Adrenal gland (tissue), 19 donors: ENCODE results near the gene ICOSLG. TPM values are rescaled to one million over a fixed set of nuclear protein-coding genes. Genes with fewer than 3 reads are reported as not detected.
"Not testable (repeated sequence)": the region's sequence is repeated elsewhere in the genome, so short reads cannot be mapped to it uniquely, and the experiment has no call there.

Source experiments
- DNase-seq, 7 donors: peaks; one replicate each; pipeline ENCODE4 v3.0.0-alpha.2; 2019 to 2020
- H3K27ac ChIP-seq, 5 donors: fragments of 200-600 bp; sonication (generic) in 4 of 5; 1 replicate in 3 of 5; 2 replicates in 2 of 5; pipeline versions ENCODE4 v1.5.1 to v1.8.0; 2016 to 2020; ENCODE audit warnings: mild to moderate bottlenecking in 1 of 5
- H3K27me3 ChIP-seq: fragments of 200-600 bp; 2 replicates; pipeline ENCODE4 v1.8.0; 2021
- H3K36me3 ChIP-seq, 2 donors: fragments of 200-600 bp; replicated peaks in 1 of 2; 1 replicate in 1 of 2; 2 replicates in 1 of 2; pipeline versions ENCODE4 v1.5.1 to v1.8.0; 2018 to 2022
- H3K4me1 ChIP-seq, 2 donors: fragments of 200-600 bp; replicated peaks in 1 of 2; 1 replicate in 1 of 2; 2 replicates in 1 of 2; pipeline versions ENCODE4 v1.5.1 to v1.8.0; 2018 to 2021
- H3K4me3 ChIP-seq, 4 donors: fragments of 200-600 bp; sonication (generic) in 3 of 4; one replicate each; pipeline ENCODE4 v1.5.1; 2016 to 2018
- H3K9me3 ChIP-seq, 3 donors: fragments of 200-600 bp; sonication (generic) in 1 of 3; replicated peaks in 1 of 3; 1 replicate in 2 of 3; 2 replicates in 1 of 3; pipeline versions ENCODE4 v1.5.1 to v1.8.0; 2016 to 2021
- POLR2A ChIP-seq, 2 donors: fragments of 450-650 bp; IDR thresholded peaks; one replicate each; pipeline ENCODE4 v1.6.1; 2017; ENCODE audit warnings: antibody characterized with exemption in 2 of 2, mild to moderate bottlenecking in 2 of 2, moderate library complexity in 1 of 2
- WGBS, 4 donors: extraction: QIAGEN DNeasy Blood & Tissue Kit in 2 of 4; methylation state at CpG; one replicate each; pipeline versions ENCODE4 v1.1.5 to v1.1.7; 2013 to 2017; 5-methylcytosine and 5-hydroxymethylcytosine counted together
- intact Hi-C, 2 donors: fragments of 100-400 bp; cut with DNase I; formaldehyde crosslinking; loops; one replicate each; pipeline versions ENCODE4 v1.14.1 to v1.15.0; 2022 to 2023
- long read RNA-seq, 10 donors: library from polyadenylated mRNA in 3 of 10; unstranded in 2 of 10; stranded (forward) in 1 of 10; transcript quantifications; one replicate each; pipeline ENCODE4 v2.0.0 and lab custom pipeline, GENCODE V29; 2021 to 2026
- polyA plus RNA-seq, 3 donors: library from polyadenylated mRNA; stranded (reverse); fragments of 200-250 nt in 2 of 3; fragments of 350-450 nt in 1 of 3; fragmentation: Illumina TruSeq in 1 of 3; extraction: RNeasy Lipid Tissue Mini Kit (QIAGEN cat#74804) in 1 of 3; gene quantifications; one replicate each; pipeline ENCODE4 v1.2.3, GENCODE V29; 2013 to 2014
- total RNA-seq, 9 donors: library from RNA; depleted of rRNA in 4 of 9; stranded (reverse); fragments of >200 nt in 4 of 9; fragments of 120-200 nt in 1 of 9; fragmentation: NEBNext Ultra II Directional in 1 of 9; extraction: Animal tissue kit (Norgen Biotek cat#: 25700) in 1 of 9; gene quantifications; one replicate each; pipeline versions ENCODE4 v1.1.0 to v1.2.4, GENCODE V29; 2013 to 2023
- TF ChIP-seq, protein P1 (sequence below), 6 experiments: fragments of 450-650 bp in 4 of 6; fragments of 200-600 bp in 2 of 6; sonication (generic) in 1 of 6; IDR thresholded peaks; 1 replicate in 5 of 6; 2 replicates in 1 of 6; pipeline versions ENCODE4 v1.5.1 to v1.8.0; 2016 to 2021; ENCODE audit warnings: antibody characterized with exemption in 6 of 6, mild to moderate bottlenecking in 2 of 6, moderate library complexity in 1 of 6
- donor health status: healthy with polysubstance abuse.
- donor health status: Bipolar disorder and iron deficiency.
- donor health status: DM: yes; HTN: yes; CAD: no.
- donor health status: DM: no; HTN: no; CAD: no.
- donor health status: DM: no; HTN: no; CAD: no.
- donor health status: DM: yes; HTN: yes; CAD: no.

ICOSLG gene, protein sequence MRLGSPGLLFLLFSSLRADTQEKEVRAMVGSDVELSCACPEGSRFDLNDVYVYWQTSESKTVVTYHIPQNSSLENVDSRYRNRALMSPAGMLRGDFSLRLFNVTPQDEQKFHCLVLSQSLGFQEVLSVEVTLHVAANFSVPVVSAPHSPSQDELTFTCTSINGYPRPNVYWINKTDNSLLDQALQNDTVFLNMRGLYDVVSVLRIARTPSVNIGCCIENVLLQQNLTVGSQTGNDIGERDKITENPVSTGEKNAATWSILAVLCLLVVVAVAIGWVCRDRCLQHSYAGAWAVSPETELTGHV
- total RNA-seq (1 to 10 TPM in 7 of 9 donors, under 1 TPM in 2; 0.11 to 4.0 (median 1.8) TPM), polyA plus RNA-seq (1 to 10 TPM; 1.1 to 1.8 (median 1.4) TPM)
- long read RNA-seq, donor 1 = 0 reads
- long read RNA-seq, donor 2 = 0 reads
- long read RNA-seq, donor 3 = 0 reads
- long read RNA-seq, donor 4 = 0 reads
- long read RNA-seq, donor 5 = 0 reads
- long read RNA-seq, donor 6, partial matches to known transcripts = 0 of 1 reads
- long read RNA-seq, donor 6, other reads (novel, unspliced or antisense) = 0 of 1 reads
- long read RNA-seq, donor 7 = 0 reads
- long read RNA-seq, donor 8 = 0 reads
- long read RNA-seq, donor 9 = 0 reads
- long read RNA-seq, donor 10 = 0 reads

DNA sequence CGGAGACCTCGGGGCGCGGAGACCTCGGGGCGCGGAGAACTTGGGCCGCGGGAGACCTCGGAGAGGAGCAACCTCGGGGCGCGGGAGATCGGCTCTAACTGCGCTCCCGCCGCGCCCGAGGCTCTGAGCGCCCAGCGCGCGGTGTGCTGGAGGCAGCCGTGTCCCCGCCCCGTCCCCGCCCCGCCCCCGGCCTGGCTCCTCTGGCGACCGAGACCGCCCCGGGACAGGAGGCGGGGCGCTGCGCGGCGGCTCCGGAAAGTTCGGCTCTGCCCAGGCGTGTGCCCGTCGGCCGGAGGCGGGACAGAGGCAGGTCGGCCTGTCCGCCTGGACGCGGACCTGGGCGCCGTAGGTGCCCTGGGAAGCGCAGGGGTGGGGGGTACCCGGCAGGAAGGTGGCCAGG, at the start of gene ICOSLG:
Gene ICOSLG, minus strand, starts transcription at position 102 of the 400 bp plus-strand sequence. CDS start 126 bp downstream, outside the sequence.
- H3K27ac ChIP-seq = not testable (repeated sequence)

DNA sequence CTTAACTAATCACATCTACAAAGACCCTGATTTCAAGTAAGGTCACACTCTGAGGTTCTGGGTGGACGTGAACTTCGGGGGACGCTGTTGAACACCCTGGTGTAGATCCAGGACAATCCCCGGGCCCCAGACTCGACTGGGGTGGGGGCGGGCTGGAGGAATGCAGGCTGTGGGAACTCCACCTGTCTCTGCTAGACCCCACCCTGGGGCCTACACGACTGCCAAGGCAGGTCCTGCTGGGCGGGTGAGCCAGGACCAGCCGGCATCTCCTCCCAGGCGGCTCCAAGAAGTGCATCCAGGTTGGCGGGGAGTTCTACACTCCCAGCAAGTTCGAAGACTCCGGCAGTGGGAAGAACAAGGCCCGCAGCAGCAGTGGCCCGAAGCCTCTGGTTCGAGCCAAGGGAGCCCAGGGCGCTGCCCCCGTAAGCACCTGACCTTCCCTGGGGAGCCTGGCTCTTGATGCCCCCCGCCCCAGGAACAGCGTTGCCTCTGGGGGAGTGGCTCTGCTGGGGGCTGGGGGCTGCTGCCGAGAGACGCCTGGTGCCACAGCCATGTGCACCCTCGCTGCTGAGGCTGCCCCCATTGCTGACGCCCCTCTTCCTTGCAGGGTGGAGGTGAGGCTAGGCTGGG, 48.8 kb upstream of the ICOSLG start:
- DNase-seq = no peak
- H3K4me3 ChIP-seq = no peak overlapping the region
- peaks cover 0 to 6% of the 10 kb centered on the region in 2 donors for H3K4me1 ChIP-seq
- no peaks in the 10 kb centered on the region for H3K36me3 ChIP-seq
- H3K9me3 ChIP-seq = no peaks in the 10 kb centered on the region
- H3K27ac ChIP-seq = no peak overlapping the region
- TF ChIP-seq POLR2A (IDR thresholded peaks at IDR 0.05) = no peak
- TF ChIP-seq, protein P1, sequence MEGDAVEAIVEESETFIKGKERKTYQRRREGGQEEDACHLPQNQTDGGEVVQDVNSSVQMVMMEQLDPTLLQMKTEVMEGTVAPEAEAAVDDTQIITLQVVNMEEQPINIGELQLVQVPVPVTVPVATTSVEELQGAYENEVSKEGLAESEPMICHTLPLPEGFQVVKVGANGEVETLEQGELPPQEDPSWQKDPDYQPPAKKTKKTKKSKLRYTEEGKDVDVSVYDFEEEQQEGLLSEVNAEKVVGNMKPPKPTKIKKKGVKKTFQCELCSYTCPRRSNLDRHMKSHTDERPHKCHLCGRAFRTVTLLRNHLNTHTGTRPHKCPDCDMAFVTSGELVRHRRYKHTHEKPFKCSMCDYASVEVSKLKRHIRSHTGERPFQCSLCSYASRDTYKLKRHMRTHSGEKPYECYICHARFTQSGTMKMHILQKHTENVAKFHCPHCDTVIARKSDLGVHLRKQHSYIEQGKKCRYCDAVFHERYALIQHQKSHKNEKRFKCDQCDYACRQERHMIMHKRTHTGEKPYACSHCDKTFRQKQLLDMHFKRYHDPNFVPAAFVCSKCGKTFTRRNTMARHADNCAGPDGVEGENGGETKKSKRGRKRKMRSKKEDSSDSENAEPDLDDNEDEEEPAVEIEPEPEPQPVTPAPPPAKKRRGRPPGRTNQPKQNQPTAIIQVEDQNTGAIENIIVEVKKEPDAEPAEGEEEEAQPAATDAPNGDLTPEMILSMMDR (IDR thresholded peaks at IDR 0.05) = no peak
- WGBS, 4 donors = 80 to 93% (median 87%) methylated on average over 5 to 24 of the region's 24 CpGs
- intact Hi-C loops = no loop called here
- H3K27me3 ChIP-seq = peaks cover 18% of the 10 kb centered on the region

More for the DNA sequence above, at the start of gene ICOSLG:
- WGBS, 4 donors = no CpG with 5 or more reads among the region's 53 CpGs
- H3K9me3 ChIP-seq, H3K4me1 ChIP-seq, H3K27me3 ChIP-seq, DNase-seq, intact Hi-C loops, H3K36me3 ChIP-seq, H3K4me3 ChIP-seq: not testable (repeated sequence)

DNA sequence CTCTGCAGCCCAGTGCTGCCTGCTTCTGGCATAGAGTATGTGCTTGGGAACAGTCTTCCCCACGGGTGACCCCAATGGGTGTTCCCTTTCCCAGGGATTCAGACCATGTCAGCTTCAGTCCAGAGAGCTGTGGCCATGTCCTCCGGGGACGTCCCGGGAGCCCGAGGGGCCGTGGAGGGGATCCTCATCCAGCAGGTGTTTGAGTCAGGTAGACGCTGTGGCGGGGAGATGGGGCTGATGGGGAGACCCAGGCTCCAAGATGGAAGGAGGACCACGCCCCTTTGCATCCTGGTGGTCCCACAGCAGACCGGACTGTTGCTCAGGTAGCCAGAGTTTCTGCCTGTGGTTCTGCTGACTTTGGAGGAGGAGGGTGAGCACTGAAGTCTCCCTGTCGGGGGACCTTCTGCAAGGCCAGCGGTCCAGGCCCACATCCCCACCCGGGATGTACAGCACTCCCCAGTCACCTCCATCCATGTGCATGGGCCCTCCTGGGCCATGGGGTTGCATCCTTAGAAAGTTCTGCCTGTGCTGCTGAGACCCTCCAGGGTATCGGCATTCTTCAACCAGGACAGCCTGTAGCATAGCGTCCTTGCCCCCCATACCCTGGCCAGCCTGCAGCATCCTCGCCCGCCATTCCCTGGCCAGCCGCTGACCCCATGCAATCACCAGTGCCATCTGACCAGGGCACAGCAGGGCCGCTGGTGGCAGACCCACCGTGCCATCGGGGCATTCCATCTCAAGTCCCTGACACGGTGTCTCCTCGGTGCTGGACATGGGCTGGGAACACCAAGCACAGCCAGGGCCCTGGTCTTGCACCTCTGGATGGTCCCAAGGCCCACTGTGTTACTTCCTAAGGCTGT, 47.7 kb upstream of the ICOSLG start:
- TF ChIP-seq, protein P1 (IDR thresholded peaks at IDR 0.05) = no peak
- TF ChIP-seq POLR2A (IDR thresholded peaks at IDR 0.05) = no peak
- intact Hi-C loops = no loop called here
- peaks cover 18% of the 10 kb centered on the region for H3K27me3 ChIP-seq
- no peaks in the 10 kb centered on the region for H3K9me3 ChIP-seq
- DNase-seq = no peak
- no peak overlapping the region for H3K27ac ChIP-seq
- 81 to 91% (median 87%) methylated on average over 6 to 23 of the region's 23 CpGs for WGBS, 4 donors
- H3K4me1 ChIP-seq = peaks cover 0 to 6% of the 10 kb centered on the region in 2 donors
- H3K4me3 ChIP-seq = no peak overlapping the region
- no peaks in the 10 kb centered on the region for H3K36me3 ChIP-seq

DNA sequence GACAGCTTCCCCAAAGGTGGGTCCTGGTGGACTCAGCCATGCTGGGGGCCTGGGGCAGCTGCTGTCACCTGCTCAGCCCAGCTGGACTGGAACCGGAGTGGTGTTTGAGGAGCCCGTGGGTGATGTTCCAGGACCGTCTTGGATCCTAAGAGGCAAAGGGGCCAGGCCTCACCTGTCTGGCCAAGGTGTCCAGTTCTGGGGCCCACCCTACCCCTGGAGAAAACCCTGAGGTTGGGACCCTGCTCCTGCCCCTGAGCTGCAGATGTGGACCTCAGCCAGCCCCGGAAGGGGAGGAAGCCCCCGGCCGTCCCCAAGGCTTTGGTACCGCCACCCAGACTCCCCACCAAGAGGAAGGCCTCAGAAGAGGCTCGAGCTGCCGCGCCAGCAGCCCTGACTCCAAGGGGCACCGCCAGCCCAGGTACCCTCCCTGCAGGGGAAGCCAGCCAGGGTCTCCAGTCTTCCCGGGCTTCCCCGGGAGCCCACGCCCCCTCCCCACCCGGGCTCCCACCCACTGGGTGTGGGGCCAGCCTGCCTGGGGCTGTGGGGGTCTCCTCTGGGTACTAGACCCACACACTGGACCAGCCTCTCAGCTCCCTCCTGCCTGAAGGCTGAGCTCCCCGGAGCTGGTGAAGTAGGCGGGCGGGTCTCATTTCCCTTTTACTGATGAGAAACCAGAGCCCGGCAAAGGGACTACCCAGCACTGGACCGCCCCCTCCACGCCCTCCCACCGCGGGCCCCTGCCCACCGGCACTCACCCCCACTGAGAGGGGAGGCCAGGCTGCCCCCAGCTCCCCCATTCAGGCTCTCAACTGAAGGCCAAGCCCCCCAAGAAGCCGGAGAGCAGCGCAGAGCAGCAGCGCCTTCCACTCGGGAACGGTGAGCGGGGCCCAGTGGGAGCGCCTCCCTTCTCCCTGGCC, 46.2 kb upstream of the ICOSLG start:
- DNase-seq = peak in 1 of 7 donors; percentile 5
- Histone ChIP-seq H3K4me1 (peaks cover 0 to 6% of the 10 kb centered on the region in 2 donors), H3K9me3 (no peaks in the 10 kb centered on the region), H3K27me3 (peaks cover 18% of the 10 kb centered on the region), H3K36me3 (no peaks in the 10 kb centered on the region), H3K27ac (no peak overlapping the region), H3K4me3 (no peak overlapping the region)
- no peak for TF ChIP-seq POLR2A (IDR thresholded peaks at IDR 0.05)
- TF ChIP-seq, protein P1 (IDR thresholded peaks at IDR 0.05) = no peak
- WGBS, 4 donors = 72 to 81% (median 73%) methylated on average over 11 to 31 of the region's 31 CpGs
- intact Hi-C loops = no loop called here
